ENCODE results near the gene OR10G8.

Gene OR10G8

DNA sequence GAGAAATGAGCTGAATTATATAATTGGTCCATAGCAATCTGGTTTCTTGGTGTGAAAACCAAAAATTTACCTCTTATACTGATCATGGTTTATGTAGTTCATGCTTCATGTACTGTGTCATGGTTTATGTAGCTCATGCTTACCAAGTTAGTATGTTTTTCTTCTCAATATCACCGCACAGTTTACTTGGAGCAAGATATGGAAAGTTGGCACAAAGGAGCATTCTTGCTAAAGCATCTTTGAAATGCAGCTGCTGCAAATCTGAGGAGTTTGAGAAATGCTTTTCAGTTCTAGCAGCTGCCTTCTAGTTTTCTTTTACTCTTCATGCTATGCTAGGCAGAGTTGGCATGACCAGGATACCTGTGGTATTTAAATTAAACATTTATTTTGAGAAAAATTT is 10.1 kb downstream of the OR10G8 start:
- H3K4me3 ChIP-seq (ENCODE audit: low read depth, low read length) = no peak overlapping the region
- no peak overlapping the region for H2AFZ ChIP-seq
- H3K27ac ChIP-seq = no peak overlapping the region
- no peaks in the 10 kb centered on the region for H3K36me3 ChIP-seq (ENCODE audit: control insufficient read depth, insufficient read depth, low read length)
- no peaks in the 10 kb centered on the region for H3K9me3 ChIP-seq (ENCODE audit: control insufficient read depth, low read length)
- H3K27me3 ChIP-seq (ENCODE audit: control insufficient read depth, insufficient read depth, low read length) = no peaks in the 10 kb centered on the region
- TF ChIP-seq, protein P1, sequence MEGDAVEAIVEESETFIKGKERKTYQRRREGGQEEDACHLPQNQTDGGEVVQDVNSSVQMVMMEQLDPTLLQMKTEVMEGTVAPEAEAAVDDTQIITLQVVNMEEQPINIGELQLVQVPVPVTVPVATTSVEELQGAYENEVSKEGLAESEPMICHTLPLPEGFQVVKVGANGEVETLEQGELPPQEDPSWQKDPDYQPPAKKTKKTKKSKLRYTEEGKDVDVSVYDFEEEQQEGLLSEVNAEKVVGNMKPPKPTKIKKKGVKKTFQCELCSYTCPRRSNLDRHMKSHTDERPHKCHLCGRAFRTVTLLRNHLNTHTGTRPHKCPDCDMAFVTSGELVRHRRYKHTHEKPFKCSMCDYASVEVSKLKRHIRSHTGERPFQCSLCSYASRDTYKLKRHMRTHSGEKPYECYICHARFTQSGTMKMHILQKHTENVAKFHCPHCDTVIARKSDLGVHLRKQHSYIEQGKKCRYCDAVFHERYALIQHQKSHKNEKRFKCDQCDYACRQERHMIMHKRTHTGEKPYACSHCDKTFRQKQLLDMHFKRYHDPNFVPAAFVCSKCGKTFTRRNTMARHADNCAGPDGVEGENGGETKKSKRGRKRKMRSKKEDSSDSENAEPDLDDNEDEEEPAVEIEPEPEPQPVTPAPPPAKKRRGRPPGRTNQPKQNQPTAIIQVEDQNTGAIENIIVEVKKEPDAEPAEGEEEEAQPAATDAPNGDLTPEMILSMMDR (IDR thresholded peaks at IDR 0.05) = no peak
- H3K79me2 ChIP-seq = no peaks in the 10 kb centered on the region
- no peak overlapping the region for H3K4me2 ChIP-seq (ENCODE audit: low read length)
- H3K4me1 ChIP-seq = no peaks in the 10 kb centered on the region
- H3K9ac ChIP-seq = no peak overlapping the region

DNA sequence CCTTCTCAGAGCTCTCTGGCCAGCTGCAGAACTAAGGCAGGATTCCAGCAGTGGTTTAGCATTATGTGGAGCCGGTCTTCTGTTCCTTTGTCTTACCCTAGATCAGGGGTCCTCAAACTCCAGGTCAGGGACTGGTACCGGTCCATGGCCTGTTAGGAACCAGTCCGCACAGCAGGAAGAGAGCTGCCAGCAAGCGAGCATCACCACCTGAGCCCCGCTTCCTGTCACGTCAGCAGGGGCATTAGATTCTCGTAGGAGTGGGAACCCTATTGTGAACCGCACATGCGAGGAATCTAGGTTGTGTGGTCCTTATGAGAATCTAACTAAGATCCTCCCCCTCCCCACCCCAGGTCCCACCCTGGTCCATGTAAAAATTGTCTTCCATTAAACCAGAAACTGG is 13.0 kb downstream of the OR10G8 start:
- no peaks in the 10 kb centered on the region for H3K4me1 ChIP-seq
- TF ChIP-seq, protein P1 (IDR thresholded peaks at IDR 0.05) = no peak
- no peak overlapping the region for H3K4me3 ChIP-seq (ENCODE audit: low read depth, low read length)
- H3K4me2 ChIP-seq (ENCODE audit: low read length) = no peak overlapping the region
- no peak overlapping the region for H3K27ac ChIP-seq
- no peaks in the 10 kb centered on the region for H3K36me3 ChIP-seq (ENCODE audit: control insufficient read depth, insufficient read depth, low read length)
- no peaks in the 10 kb centered on the region for H3K27me3 ChIP-seq (ENCODE audit: control insufficient read depth, insufficient read depth, low read length)
- H3K9me3 ChIP-seq (ENCODE audit: control insufficient read depth, low read length) = no peaks in the 10 kb centered on the region
- H3K9ac ChIP-seq = no peak overlapping the region
- H2AFZ ChIP-seq = no peak overlapping the region
- H3K79me2 ChIP-seq = no peaks in the 10 kb centered on the region

DNA sequence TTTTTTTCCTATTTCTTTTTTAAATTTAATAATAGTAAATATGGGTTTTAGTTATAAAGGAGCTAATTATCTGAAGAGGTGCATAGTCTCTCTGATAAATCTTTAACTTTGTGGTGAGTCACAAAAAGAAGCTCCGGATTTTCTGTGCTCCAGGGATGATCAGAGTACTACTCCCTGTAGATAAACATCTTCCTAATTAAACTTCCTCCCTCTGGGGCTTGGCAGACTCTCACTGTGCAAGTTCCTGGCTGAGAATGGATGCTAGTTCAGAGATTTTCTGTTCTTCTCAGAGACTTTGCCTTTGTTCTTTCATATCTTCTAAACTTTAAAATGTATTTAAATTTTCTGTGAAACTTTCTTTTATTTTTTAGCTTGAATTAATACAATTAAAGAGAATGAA is 14.7 kb downstream of the OR10G8 start, which contains the start of gene OR10G7:
OR10G7 (minus strand) TSS at position 72 of the 400 bp plus-strand sequence. CDS start 2,324 bp downstream, outside the sequence.
- TF ChIP-seq, protein P1 (IDR thresholded peaks at IDR 0.05) = no peak
- Histone ChIP-seq H3K4me2 (ENCODE audit: low read length) (no peak within 1 kb of the TSS), H3K36me3 (ENCODE audit: control insufficient read depth, insufficient read depth, low read length) (no peaks in the 10 kb centered on the region), H3K27ac (no peak within 1 kb of the TSS), H3K4me1 (no peaks in the 10 kb centered on the region), H2AFZ (no peak within 1 kb of the TSS), H3K9ac (no peak within 1 kb of the TSS), H3K9me3 (ENCODE audit: control insufficient read depth, low read length) (no peaks in the 10 kb centered on the region), H3K79me2 (no peaks in the 10 kb centered on the region), H3K4me3 (ENCODE audit: low read depth, low read length) (no peak within 1 kb of the TSS), H3K27me3 (ENCODE audit: control insufficient read depth, insufficient read depth, low read length) (no peaks in the 10 kb centered on the region)

DNA sequence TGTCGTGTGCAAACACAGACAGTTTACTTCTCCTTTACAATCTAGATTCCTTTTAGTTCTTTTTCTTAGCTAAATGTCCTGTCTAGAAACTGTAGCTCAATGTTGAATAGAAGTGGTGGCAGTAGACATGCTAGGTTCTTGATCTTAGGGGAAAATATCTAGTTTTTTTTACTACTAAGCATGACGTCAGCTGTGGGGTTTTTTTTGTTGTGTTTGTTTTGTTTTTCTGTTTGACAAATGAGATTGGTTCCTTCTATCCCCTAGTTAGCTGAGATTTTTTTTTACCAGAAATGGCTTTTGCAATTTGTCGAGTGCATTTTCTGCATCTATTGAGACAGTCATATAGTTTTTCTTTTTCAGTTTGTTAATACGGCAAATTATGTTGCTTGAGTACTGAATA is 16.8 kb downstream of the OR10G8 start:
- H3K79me2 ChIP-seq = no peaks in the 10 kb centered on the region
- H3K9me3 ChIP-seq (ENCODE audit: control insufficient read depth, low read length) = no peaks in the 10 kb centered on the region
- no peak overlapping the region for H3K9ac ChIP-seq
- no peak overlapping the region for H3K4me2 ChIP-seq (ENCODE audit: low read length)
- TF ChIP-seq, protein P1 (IDR thresholded peaks at IDR 0.05) = no peak
- H3K27ac ChIP-seq = no peak overlapping the region
- H3K27me3 ChIP-seq (ENCODE audit: control insufficient read depth, insufficient read depth, low read length) = no peaks in the 10 kb centered on the region
- no peaks in the 10 kb centered on the region for H3K36me3 ChIP-seq (ENCODE audit: control insufficient read depth, insufficient read depth, low read length)
- H3K4me1 ChIP-seq = no peaks in the 10 kb centered on the region
- H3K4me3 ChIP-seq (ENCODE audit: low read depth, low read length) = no peak overlapping the region
- H2AFZ ChIP-seq = no peak overlapping the region

DNA sequence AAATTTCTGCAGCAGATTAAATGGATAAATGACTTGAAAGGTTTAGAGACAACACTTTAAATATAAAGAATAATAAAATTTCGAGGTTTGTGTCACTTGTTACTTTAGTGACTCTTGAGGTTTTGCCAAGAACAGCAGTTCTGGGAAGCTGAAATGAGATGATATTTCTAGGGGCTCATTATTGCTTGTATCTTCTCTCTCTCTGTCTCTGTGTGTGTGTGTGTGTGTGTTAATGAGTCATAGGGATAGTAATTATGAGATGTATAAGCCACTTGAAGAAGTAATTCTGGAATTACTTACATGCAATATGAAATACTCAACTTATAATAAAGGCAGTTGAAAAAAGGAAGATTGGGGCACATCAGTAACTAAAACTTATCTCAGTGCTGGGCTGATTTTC is 24.1 kb downstream of the OR10G8 start:
- Histone ChIP-seq H3K36me3 (ENCODE audit: control insufficient read depth, insufficient read depth, low read length) (no peaks in the 10 kb centered on the region), H3K4me2 (ENCODE audit: low read length) (no peak overlapping the region), H3K27me3 (ENCODE audit: control insufficient read depth, insufficient read depth, low read length) (no peaks in the 10 kb centered on the region), H3K9me3 (ENCODE audit: control insufficient read depth, low read length) (no peaks in the 10 kb centered on the region), H3K4me3 (ENCODE audit: low read depth, low read length) (no peak overlapping the region), H3K79me2 (no peaks in the 10 kb centered on the region), H2AFZ (no peak overlapping the region), H3K4me1 (no peaks in the 10 kb centered on the region), H3K9ac (no peak overlapping the region), H3K27ac (no peak overlapping the region)
- TF ChIP-seq, protein P1 (IDR thresholded peaks at IDR 0.05) = no peak

All from parathyroid adenoma (tissue), 2 donors.